Activated CD4-positive, alpha-beta T cell treated with anti-CD3 and anti-CD28 coated beads for 24 hours (primary cell): ENCODE results near the gene IQGAP2.
"Not testable (repeated sequence)": the region's sequence is repeated elsewhere in the genome, so short reads cannot be mapped to it uniquely, and the experiment has no call there.

Experiments used
- DNase-seq, 2 donors: peaks; one replicate each; pipeline ENCODE4 v3.0.0-alpha.2; 2020; ENCODE audit warnings: low read depth in 2 of 2

The IQGAP2 gene

GRCh38 chr5:76542241-76542640 lies 139.2 kb downstream of the IQGAP2 start:
- no peak for DNase-seq

GRCh38 chr5:76542887-76543690 lies 140.0 kb downstream of the IQGAP2 start:
- peak in 1 of 2 donors; percentile 38 for DNase-seq

- DNase-seq: peak in 1 of 2 donors; percentile 20
Measured at GRCh38 chr5:76544268-76544926, 141.3 kb downstream of the IQGAP2 start.

- no peak for DNase-seq
Measured at GRCh38 chr5:76545184-76545583, 142.1 kb downstream of the IQGAP2 start.

GRCh38 chr5:76546497-76547102 lies 143.5 kb downstream of the IQGAP2 start:
- DNase-seq: peak in 1 of 2 donors; percentile 32

GRCh38 chr5:76547242-76547890 lies 144.3 kb downstream of the IQGAP2 start:
- peak in 1 of 2 donors; percentile 35 for DNase-seq

GRCh38 chr5:76547891-76548524 lies 144.9 kb downstream of the IQGAP2 start:
- DNase-seq: no peak

- DNase-seq: no peak
Measured at GRCh38 chr5:76548525-76549229, 145.6 kb downstream of the IQGAP2 start.

- DNase-seq: not testable (repeated sequence)
Measured at GRCh38 chr5:76550881-76551280, 147.8 kb downstream of the IQGAP2 start.

GRCh38 chr5:76552546-76552945 lies 149.5 kb downstream of the IQGAP2 start:
- DNase-seq: no peak

GRCh38 chr5:76553251-76553650 lies 150.2 kb downstream of the IQGAP2 start:
- DNase-seq: no peak

- DNase-seq: no peak
Measured at GRCh38 chr5:76555114-76555513, 152.0 kb downstream of the IQGAP2 start.

- no peak for DNase-seq
Measured at GRCh38 chr5:76555717-76556116, 152.6 kb downstream of the IQGAP2 start.

GRCh38 chr5:76556511-76557221 lies 153.6 kb downstream of the IQGAP2 start:
- no peak for DNase-seq

- no peak for DNase-seq
Measured at GRCh38 chr5:76560952-76561891, 158.1 kb downstream of the IQGAP2 start.

GRCh38 chr5:76561959-76562358 lies 158.9 kb downstream of the IQGAP2 start:
- DNase-seq: no peak

GRCh38 chr5:76565009-76565408 lies 161.9 kb downstream of the IQGAP2 start:
- no peak for DNase-seq

- DNase-seq: no peak
Measured at GRCh38 chr5:76570153-76570552, 167.1 kb downstream of the IQGAP2 start.

- DNase-seq: no peak
Measured at GRCh38 chr5:76571559-76571958, 168.5 kb downstream of the IQGAP2 start.
